SU-DHL-6 (cell line): ENCODE measurements around the gene FIBP.

Experiments
- CTCF ChIP-seq: fragments of 200-600 bp; sonication (generic); IDR thresholded peaks from one replicate; pipeline ENCODE4 v1.5.1; 2017; ENCODE audit warnings: antibody characterized with exemption, mild to moderate bottlenecking, low read length, moderate library complexity; ENCODE audit not compliant: insufficient read depth, poor library complexity, severe bottlenecking
- EZH2phosphoT487 ChIP-seq: fragments of 200-600 bp; sonication (generic), shearing (Covaris generic); conservative IDR thresholded peaks from 2 replicates; pipeline ENCODE4 v1.6.1; 2018; ENCODE audit warnings: mild to moderate bottlenecking, antibody characterized with exemption, low read length, moderate library complexity, mixed read lengths

- TF ChIP-seq CTCF (no peak), EZH2phosphoT487 (no peak)
Measured at GRCh38 chr11:65867284-65868071, 20.8 kb downstream of the FIBP start.
